IMR-90 (cell line): ENCODE data around the gene MALAT1. TPM values are rescaled to one million over a fixed set of nuclear protein-coding genes. Genes with fewer than 3 reads are reported as not detected.

Experiments
- ATAC-seq: fragments of 200-7000 bp; cut with Tn5 transposase; 2 replicates; pipeline ENCODE4 v1.9.1; 2020; ENCODE audit warnings: low read depth, mild to moderate bottlenecking, moderate library complexity
- BruUV-seq: library from RNA; stranded (reverse); fragments of 400-500 nt; replicated peaks from 2 replicates; lab custom pipeline; 2021; lab: Mats Ljungman, UMichigan
- CTCF ChIA-PET: fragments of 300-600 bp; formaldehyde crosslinking; extraction: SDS; loops from one replicate; lab custom pipeline; 2021; ENCODE audit warnings: antibody characterized with exemption; lab: Yijun Ruan, JAX
- POLR2A ChIA-PET: fragments of 300-600 bp; sonication (Branson Sonifier 250); formaldehyde crosslinking; loops from one replicate; lab custom pipeline; 2022; ENCODE audit warnings: antibody characterized with exemption; ENCODE audit not compliant: unreplicated experiment; lab: Charles Lee
- DNase-seq: peaks from one replicate; pipeline ENCODE4 v3.0.0; 2013
- H2AFZ ChIP-seq: replicated peaks from 2 replicates; pipeline ENCODE3; 2013; ENCODE audit warnings: low read length, mild to moderate bottlenecking; ENCODE audit not compliant: poor library complexity
- H2AK5ac ChIP-seq: 2 replicates; pipeline ENCODE4 v1.6.1; 2013; ENCODE audit warnings: low read depth, low read length, inconsistent platforms
- H2AK9ac ChIP-seq: replicated peaks from 2 replicates; pipeline ENCODE3; 2013; ENCODE audit warnings: mild to moderate bottlenecking, low read depth, low read length, moderate library complexity; ENCODE audit not compliant: poor library complexity
- H2BK120ac ChIP-seq: 2 replicates; pipeline ENCODE4 v1.6.1; 2013; ENCODE audit warnings: low read depth, low read length, inconsistent platforms
- H2BK15ac ChIP-seq: 3 replicates; pipeline ENCODE4 v1.6.1; 2013; ENCODE audit warnings: low read depth, low read length, inconsistent platforms
- H2BK20ac ChIP-seq: 2 replicates; pipeline ENCODE4 v1.6.1; 2013; ENCODE audit warnings: low read depth, mild to moderate bottlenecking, inconsistent platforms, low read length, moderate library complexity
- H2BK5ac ChIP-seq: 2 replicates; pipeline ENCODE4 v1.6.1; 2013; ENCODE audit warnings: mild to moderate bottlenecking, low read depth, low read length, inconsistent platforms; ENCODE audit not compliant: poor library complexity, severe bottlenecking
- H3K14ac ChIP-seq: replicated peaks from 2 replicates; pipeline ENCODE4 v1.6.1; 2013; ENCODE audit warnings: low read depth, low read length, inconsistent platforms
- H3K18ac ChIP-seq: 2 replicates; pipeline ENCODE4 v1.6.1; 2013; ENCODE audit warnings: low read depth, low read length, control low read depth
- H3K23ac ChIP-seq: 2 replicates; pipeline ENCODE4 v1.6.1; 2013; ENCODE audit warnings: low read depth, low read length, inconsistent platforms
- H3K27ac ChIP-seq: 2 replicates; pipeline ENCODE4 v1.5.1; 2013; ENCODE audit warnings: mild to moderate bottlenecking, control low read depth, low read length; ENCODE audit not compliant: insufficient read depth
- H3K27me3 ChIP-seq: 2 replicates; pipeline ENCODE4 v1.6.1; 2013; ENCODE audit warnings: low read length; ENCODE audit not compliant: control insufficient read depth, insufficient read depth
- H3K36me3 ChIP-seq: 2 replicates; pipeline ENCODE4 v1.6.1; 2013; ENCODE audit warnings: low read length, mixed read lengths; ENCODE audit not compliant: control insufficient read depth, insufficient read depth
- H3K4ac ChIP-seq: 2 replicates; pipeline ENCODE4 v1.6.1; 2013; ENCODE audit warnings: low read depth, low read length, inconsistent platforms
- H3K4me1 ChIP-seq: 2 replicates; pipeline ENCODE4 v1.6.1; 2013; ENCODE audit warnings: low read length, mixed read lengths; ENCODE audit not compliant: control insufficient read depth, insufficient read depth
- H3K4me2 ChIP-seq: 2 replicates; pipeline ENCODE4 v1.6.1; 2013; ENCODE audit warnings: low read depth, mild to moderate bottlenecking, control low read depth, low read length, moderate library complexity
- H3K4me3 ChIP-seq: 2 replicates; pipeline ENCODE4 v1.5.1; 2013; ENCODE audit warnings: low read depth, mild to moderate bottlenecking, control low read depth, low read length, moderate library complexity; ENCODE audit not compliant: insufficient read depth
- H3K56ac ChIP-seq: 2 replicates; pipeline ENCODE4 v1.6.1; 2013; ENCODE audit warnings: low read length, inconsistent platforms; ENCODE audit not compliant: insufficient read depth; ENCODE audit errors: extremely low read depth
- H3K79me1 ChIP-seq, 2 experiments: 2 replicates each; pipeline ENCODE4 v1.6.1; 2013; ENCODE audit warnings: low read length in 2 of 2, inconsistent platforms in 1 of 2, low read depth in 1 of 2
- H3K9ac ChIP-seq: 2 replicates; pipeline ENCODE4 v1.6.1; 2013; ENCODE audit warnings: low read depth, low read length, control low read depth
- H3K9me1 ChIP-seq: 2 replicates; pipeline ENCODE4 v1.6.1; 2013; ENCODE audit warnings: low read length, inconsistent platforms; ENCODE audit not compliant: insufficient read depth
- H3K9me3 ChIP-seq: 2 replicates; pipeline ENCODE4 v1.6.1; 2013; ENCODE audit warnings: low read length; ENCODE audit not compliant: control insufficient read depth, insufficient read depth
- H4K20me1 ChIP-seq: 2 replicates; pipeline ENCODE4 v1.6.1; 2013; ENCODE audit warnings: low read length, inconsistent platforms; ENCODE audit not compliant: insufficient read depth
- H4K5ac ChIP-seq: 2 replicates; pipeline ENCODE4 v1.6.1; 2013; ENCODE audit warnings: mild to moderate bottlenecking, low read depth, low read length, control low read depth
- H4K8ac ChIP-seq, 2 experiments: 2 replicates each; pipeline ENCODE4 v1.6.1; 2013; ENCODE audit warnings: low read depth in 2 of 2, low read length in 2 of 2, control low read depth in 1 of 2, inconsistent platforms in 1 of 2
- H4K91ac ChIP-seq: 2 replicates; pipeline ENCODE4 v1.6.1; 2013; ENCODE audit warnings: low read depth, low read length, inconsistent platforms; ENCODE audit not compliant: insufficient read depth
- BHLHE40 ChIP-seq: fragments of 150-350 bp; IDR thresholded peaks from 2 replicates; pipeline ENCODE4 v1.6.1; 2016; ENCODE audit warnings: mild to moderate bottlenecking, low read depth, low read length
- CTCF ChIP-seq: conservative IDR thresholded peaks from 2 replicates; pipeline ENCODE4 v1.5.1; 2012; ENCODE audit warnings: mild to moderate bottlenecking, low read depth, low read length, improper control_type of control experiment
- WGBS, 2 experiments: methylation state at CpG; one replicate each; pipeline versions ENCODE4 v1.1.5 to v1.1.7; 2013; ENCODE audit warnings: missing lambda C conversion rate in 2 of 2; ENCODE audit not compliant: insufficient read length in 1 of 2; ENCODE audit errors: extremely low coverage in 2 of 2; 5-methylcytosine and 5-hydroxymethylcytosine counted together
- dilution Hi-C: fragments of 300-500 bp; cut with HindIII; formaldehyde crosslinking; loops from one replicate; pipeline ENCODE4 v1.14.3; 2018; ENCODE audit warnings: low sequenced_read_pairs; ENCODE audit not compliant: unreplicated experiment
- in situ Hi-C: fragments of 300-500 bp; cut with MboI; formaldehyde crosslinking; loops from 3 replicates; pipeline ENCODE4 v1.14.3; 2019; ENCODE audit warnings: low sequenced_read_pairs, inconsistent platforms, mixed read lengths
- intact Hi-C: fragments of 100-400 bp; cut with micrococcal nuclease; formaldehyde crosslinking; loops from 2 replicates; pipeline ENCODE4 v1.10.0; 2022
- polyA plus RNA-seq, 3 experiments: library from polyadenylated mRNA; depleted of rRNA; stranded (reverse); fragments of >200 nt; gene quantifications; 2 replicates each; pipeline ENCODE4 v1.2.3, GENCODE V29; 2012; ENCODE audit warnings: low replicate concordance in 1 of 3
- total RNA-seq: library from RNA; depleted of rRNA; stranded (reverse); fragments of >200 nt; gene quantifications from 2 replicates; pipeline ENCODE4 v1.2.3, GENCODE V29; 2012

Gene MALAT1
- total and polyA plus RNA-seq, 2 of the 4 experiments (the other 2 are of a cell fraction), result 636 to 3,569 TPM

GRCh38 chr11:65530157-65530496, 31.3 kb downstream of the MALAT1 start:
- no peaks in the 10 kb centered on the region for H3K9me3 ChIP-seq
- no peak for DNase-seq
- H3K4me3 ChIP-seq, result no peak overlapping the region
- in situ Hi-C loops (no loop called here), intact Hi-C loops (no loop called here), dilution Hi-C loops (no loop called here)
- no peak overlapping the region for H4K91ac ChIP-seq
- no peak overlapping the region for H3K14ac ChIP-seq
- no peak overlapping the region for H2AFZ ChIP-seq
- H3K56ac ChIP-seq, result no peak overlapping the region
- H3K36me3 ChIP-seq, result peaks cover 72% of the 10 kb centered on the region
- BruUV-seq, result no TSS peak
- H2BK5ac ChIP-seq, result no peak overlapping the region
- ChIA-PET POLR2A (no interaction called here), CTCF (interaction anchor here (0.6 to 1.0 kb wide), 2 partner anchors 40 to 61 kb away, joined by 3 to 4 read pairs; partner anchors contain the start of gene ZNRD2)
- H2BK15ac ChIP-seq, result no peak overlapping the region
- no peak overlapping the region for H4K8ac ChIP-seq
- H2AK5ac ChIP-seq, result no peak overlapping the region
- no peak overlapping the region for H2AK9ac ChIP-seq
- H3K4me1 ChIP-seq, result peaks cover 8% of the 10 kb centered on the region; the same call in 1 of the 2 replicates
- no peak overlapping the region for H2BK20ac ChIP-seq
- no peak overlapping the region for H3K23ac ChIP-seq
- H3K79me1 ChIP-seq, result peaks cover 32 to 77% of the 10 kb centered on the region in 2 experiments
- no peak overlapping the region for H3K4ac ChIP-seq
- H3K27me3 ChIP-seq, result no peaks in the 10 kb centered on the region
- H4K5ac ChIP-seq, result no peak overlapping the region
- no CpG with 5 or more reads among the region's 5 CpGs for WGBS, 2 experiments
- H4K20me1 ChIP-seq, result peaks cover 56% of the 10 kb centered on the region
- peak; percentile 22; the same call in 1 of the 2 replicates for TF ChIP-seq CTCF
- TF ChIP-seq BHLHE40, result no peak
- 0 out of 2 replicates have a peak, but pooled peaks cover 10% of the 10 kb centered on the region for H3K9me1 ChIP-seq
- H2BK120ac ChIP-seq, result no peak overlapping the region
- no peak overlapping the region for H3K4me2 ChIP-seq
- no peak overlapping the region for H3K9ac ChIP-seq
- H3K18ac ChIP-seq, result no peak overlapping the region
- no peak overlapping the region for H3K27ac ChIP-seq
- ATAC-seq, result no peak
